HFF-Myc (cell line): Measurements from ENCODE around the gene APBA2.

Experiments used
- DNase-seq: peaks from one replicate; pipeline ENCODE4 v3.0.0-alpha.2; 2011; ENCODE audit warnings: low read depth; ENCODE audit errors: extremely low read depth
- H3K4me3 ChIP-seq: replicated peaks from 2 replicates; pipeline ENCODE4 v1.5.1; 2011; ENCODE audit warnings: low read depth, mild to moderate bottlenecking, control low read depth, low read length
- CTCF ChIP-seq: IDR thresholded peaks from 2 replicates; pipeline ENCODE4 v1.5.1; 2012; ENCODE audit warnings: mild to moderate bottlenecking, low read depth, low read length, control low read depth; ENCODE audit errors: missing control alignments

Gene APBA2

DNA sequence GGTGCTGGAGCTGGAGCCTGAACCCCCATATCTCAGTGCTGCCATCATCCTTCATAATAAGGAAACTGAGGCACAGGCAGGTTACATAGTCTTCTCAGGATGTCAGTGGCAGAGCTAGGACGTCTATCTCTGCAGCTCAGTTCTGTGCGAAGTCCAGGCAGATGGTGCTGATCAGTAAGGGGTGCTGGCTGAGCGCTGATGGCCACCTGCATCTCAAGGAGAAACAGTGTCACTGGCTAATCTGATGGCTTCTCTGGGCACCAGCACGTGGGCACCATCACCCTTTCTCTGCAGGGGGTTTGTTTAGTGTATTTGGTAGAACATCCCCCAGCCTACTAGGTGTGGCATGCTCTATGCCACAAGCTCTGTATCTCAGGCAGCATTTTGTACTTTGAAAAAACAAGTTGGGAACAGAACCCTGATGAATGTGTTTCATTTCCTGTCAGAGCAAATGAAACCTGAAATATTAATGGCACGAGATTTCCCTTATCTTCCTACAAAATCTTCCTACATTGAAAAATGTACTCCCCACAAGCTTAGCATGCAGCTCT lies 35.1 kb downstream of the APBA2 start:
- TF ChIP-seq CTCF, result no peak
- DNase-seq, result no peak
- no peak overlapping the region for H3K4me3 ChIP-seq

GRCh38 chr15:28921336-28921735 lies 35.6 kb downstream of the APBA2 start:
- DNase-seq, result no peak
- TF ChIP-seq CTCF, result no peak
- H3K4me3 ChIP-seq, result no peak overlapping the region

GRCh38 chr15:28921919-28922706 lies 36.3 kb downstream of the APBA2 start:
- H3K4me3 ChIP-seq, result no peak overlapping the region
- no peak for DNase-seq
- peak; percentile 12 for TF ChIP-seq CTCF

GRCh38 chr15:28922707-28923012 lies 36.9 kb downstream of the APBA2 start:
- no peak overlapping the region for H3K4me3 ChIP-seq
- TF ChIP-seq CTCF, result no peak

GRCh38 chr15:28923726-28924280 lies 38.0 kb downstream of the APBA2 start:
- DNase-seq, result no peak
- H3K4me3 ChIP-seq, result no peak overlapping the region
- no peak for TF ChIP-seq CTCF

More at GRCh38 chr15:28922707-28923012, 36.9 kb downstream of the APBA2 start:
- no peak for DNase-seq

DNA sequence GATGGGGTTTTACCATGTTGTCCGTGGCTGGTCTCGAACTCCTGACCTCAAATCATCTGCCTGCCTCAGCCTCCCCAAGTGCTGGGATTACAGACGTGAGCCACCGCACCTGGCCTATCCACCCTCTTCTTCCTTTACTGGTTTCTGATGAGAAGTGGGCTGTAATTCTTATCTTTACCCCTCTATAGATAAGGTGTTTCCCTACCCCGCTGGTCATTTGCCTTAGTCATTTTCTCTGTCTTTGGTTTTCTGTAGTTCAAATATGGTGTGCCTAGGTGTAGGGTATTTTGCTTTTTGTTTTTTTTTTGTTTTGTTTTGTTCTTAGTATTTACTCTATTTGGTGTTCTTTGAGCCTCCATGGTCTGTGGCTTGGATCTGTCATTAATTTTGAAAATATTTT lies 41.3 kb downstream of the APBA2 start:
- H3K4me3 ChIP-seq, result no peak overlapping the region
- no peak for TF ChIP-seq CTCF
- DNase-seq, result no peak
